Loucy (cell line): ENCODE measurements around the gene POMP.

Source experiments
- CTCF ChIP-seq: fragments of 200-600 bp; sonication (generic); conservative IDR thresholded peaks from 2 replicates; pipeline ENCODE4 v1.5.1; 2014; ENCODE audit warnings: mild to moderate bottlenecking, antibody characterized with exemption, low read length
- EZH2phosphoT487 ChIP-seq: fragments of 200-600 bp; IDR thresholded peaks from 2 replicates; pipeline ENCODE4 v1.6.1; 2018; ENCODE audit warnings: antibody characterized with exemption, mild to moderate bottlenecking, moderate library complexity, borderline replicate concordance

DNA sequence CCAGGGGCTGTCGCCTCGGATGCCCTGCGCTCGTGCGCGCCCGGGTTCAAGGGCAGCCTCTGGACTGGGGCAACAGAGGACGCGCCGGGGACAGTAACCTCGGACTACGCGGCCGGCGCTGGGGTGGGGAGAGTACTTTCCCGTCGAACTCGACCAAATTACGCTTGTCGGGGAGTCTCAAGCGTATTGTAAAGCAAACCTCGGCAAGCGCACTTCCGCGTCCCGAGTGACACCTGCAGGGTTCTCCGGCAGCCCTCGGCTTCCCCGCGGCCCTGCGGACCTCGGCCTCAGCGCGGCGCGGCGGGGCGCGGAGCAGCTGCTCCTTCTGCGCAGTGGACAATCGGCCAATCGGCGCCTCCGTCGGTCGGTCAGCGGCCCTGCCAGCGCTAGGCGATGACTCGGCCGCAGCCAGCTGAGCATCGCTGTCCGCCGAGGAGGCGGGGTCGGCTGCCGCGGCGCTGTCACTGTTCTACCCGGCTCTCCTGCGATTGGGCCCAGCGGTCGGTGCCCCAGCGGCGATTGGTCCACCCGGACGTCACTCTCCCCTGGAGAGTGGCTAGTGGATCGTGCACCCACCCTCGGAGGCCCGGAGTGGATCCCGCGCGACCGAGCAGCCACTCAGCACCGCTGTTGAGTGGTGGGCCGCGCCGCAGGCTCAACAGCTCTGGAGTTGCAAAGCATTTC, 59.8 kb downstream of the POMP start, which contains the start of gene SLC46A3:
- TF ChIP-seq CTCF (no peak), EZH2phosphoT487 (no peak)
